ENCODE measurements around the gene VENTX.

The VENTX gene

GRCh38 chr10:133285217-133285616 lies 47.6 kb downstream of the VENTX start:
- DNase-seq (ENCODE audit: low spot score): no peak

GRCh38 chr10:133286366-133286765 lies 48.7 kb downstream of the VENTX start:
- no peak for DNase-seq (ENCODE audit: low spot score)

GRCh38 chr10:133287832-133288500 lies 50.3 kb downstream of the VENTX start:
- DNase-seq (ENCODE audit: low spot score): no peak

- no peak for DNase-seq (ENCODE audit: low spot score)
Measured at GRCh38 chr10:133289761-133290160, 52.1 kb downstream of the VENTX start.

All from D341Med (cell line).